ENCODE data around the gene TXLNA.

DNA sequence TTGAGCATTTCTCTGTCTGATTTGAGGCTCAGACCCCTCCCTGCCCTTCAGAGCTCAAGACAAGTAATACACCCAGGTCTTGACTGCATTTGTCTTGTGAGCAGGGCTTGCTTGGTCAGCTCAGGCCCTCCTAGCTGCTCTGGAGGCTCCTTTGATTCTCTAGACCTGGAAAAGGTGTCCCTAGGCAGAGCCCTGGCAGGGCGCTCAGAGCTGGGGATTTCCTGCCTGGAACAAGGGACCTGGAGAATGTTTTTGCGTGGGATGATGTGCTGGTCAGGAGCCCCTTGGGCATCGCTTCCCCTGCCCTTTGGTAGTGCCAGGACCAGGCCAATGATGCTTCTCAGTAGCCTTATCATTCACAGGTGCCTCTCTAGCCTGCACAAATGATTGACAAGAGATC is 16.1 kb downstream of the TXLNA start:
- TF ChIP-seq, protein P1, sequence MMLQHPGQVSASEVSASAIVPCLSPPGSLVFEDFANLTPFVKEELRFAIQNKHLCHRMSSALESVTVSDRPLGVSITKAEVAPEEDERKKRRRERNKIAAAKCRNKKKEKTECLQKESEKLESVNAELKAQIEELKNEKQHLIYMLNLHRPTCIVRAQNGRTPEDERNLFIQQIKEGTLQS (CRISPR knock-in tag; conservative IDR thresholded peaks at IDR 0.05), result no peak
- TF ChIP-seq, protein P2, sequence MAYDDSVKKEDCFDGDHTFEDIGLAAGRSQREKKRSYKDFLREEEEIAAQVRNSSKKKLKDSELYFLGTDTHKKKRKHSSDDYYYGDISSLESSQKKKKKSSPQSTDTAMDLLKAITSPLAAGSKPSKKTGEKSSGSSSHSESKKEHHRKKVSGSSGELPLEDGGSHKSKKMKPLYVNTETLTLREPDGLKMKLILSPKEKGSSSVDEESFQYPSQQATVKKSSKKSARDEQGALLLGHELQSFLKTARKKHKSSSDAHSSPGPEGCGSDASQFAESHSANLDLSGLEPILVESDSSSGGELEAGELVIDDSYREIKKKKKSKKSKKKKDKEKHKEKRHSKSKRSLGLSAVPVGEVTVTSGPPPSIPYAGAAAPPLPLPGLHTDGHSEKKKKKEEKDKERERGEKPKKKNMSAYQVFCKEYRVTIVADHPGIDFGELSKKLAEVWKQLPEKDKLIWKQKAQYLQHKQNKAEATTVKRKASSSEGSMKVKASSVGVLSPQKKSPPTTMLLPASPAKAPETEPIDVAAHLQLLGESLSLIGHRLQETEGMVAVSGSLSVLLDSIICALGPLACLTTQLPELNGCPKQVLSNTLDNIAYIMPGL (CRISPR knock-in tag; IDR thresholded peaks at IDR 0.05), result no peak
- TF ChIP-seq, protein P3, sequence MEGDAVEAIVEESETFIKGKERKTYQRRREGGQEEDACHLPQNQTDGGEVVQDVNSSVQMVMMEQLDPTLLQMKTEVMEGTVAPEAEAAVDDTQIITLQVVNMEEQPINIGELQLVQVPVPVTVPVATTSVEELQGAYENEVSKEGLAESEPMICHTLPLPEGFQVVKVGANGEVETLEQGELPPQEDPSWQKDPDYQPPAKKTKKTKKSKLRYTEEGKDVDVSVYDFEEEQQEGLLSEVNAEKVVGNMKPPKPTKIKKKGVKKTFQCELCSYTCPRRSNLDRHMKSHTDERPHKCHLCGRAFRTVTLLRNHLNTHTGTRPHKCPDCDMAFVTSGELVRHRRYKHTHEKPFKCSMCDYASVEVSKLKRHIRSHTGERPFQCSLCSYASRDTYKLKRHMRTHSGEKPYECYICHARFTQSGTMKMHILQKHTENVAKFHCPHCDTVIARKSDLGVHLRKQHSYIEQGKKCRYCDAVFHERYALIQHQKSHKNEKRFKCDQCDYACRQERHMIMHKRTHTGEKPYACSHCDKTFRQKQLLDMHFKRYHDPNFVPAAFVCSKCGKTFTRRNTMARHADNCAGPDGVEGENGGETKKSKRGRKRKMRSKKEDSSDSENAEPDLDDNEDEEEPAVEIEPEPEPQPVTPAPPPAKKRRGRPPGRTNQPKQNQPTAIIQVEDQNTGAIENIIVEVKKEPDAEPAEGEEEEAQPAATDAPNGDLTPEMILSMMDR (IDR thresholded peaks at IDR 0.05), result no peak
- TF ChIP-seq SP1 (CRISPR knock-in tag; conservative IDR thresholded peaks at IDR 0.05) (no peak), KAT7 (CRISPR knock-in tag; IDR thresholded peaks at IDR 0.05; ENCODE audit: borderline replicate concordance) (no peak), ZNF232 (CRISPR knock-in tag; IDR thresholded peaks at IDR 0.05) (no peak), JUN (CRISPR knock-in tag; IDR thresholded peaks at IDR 0.05) (no peak), CBFB (CRISPR knock-in tag; IDR thresholded peaks at IDR 0.05; ENCODE audit: low read depth) (no peak), NR3C1 (CRISPR knock-in tag; conservative IDR thresholded peaks at IDR 0.05; ENCODE audit: low read depth) (no peak), TEAD4 (CRISPR knock-in tag; IDR thresholded peaks at IDR 0.05) (no peak), ETV6 (CRISPR knock-in tag; IDR thresholded peaks at IDR 0.05) (no peak)
- TF ChIP-seq, protein P4, sequence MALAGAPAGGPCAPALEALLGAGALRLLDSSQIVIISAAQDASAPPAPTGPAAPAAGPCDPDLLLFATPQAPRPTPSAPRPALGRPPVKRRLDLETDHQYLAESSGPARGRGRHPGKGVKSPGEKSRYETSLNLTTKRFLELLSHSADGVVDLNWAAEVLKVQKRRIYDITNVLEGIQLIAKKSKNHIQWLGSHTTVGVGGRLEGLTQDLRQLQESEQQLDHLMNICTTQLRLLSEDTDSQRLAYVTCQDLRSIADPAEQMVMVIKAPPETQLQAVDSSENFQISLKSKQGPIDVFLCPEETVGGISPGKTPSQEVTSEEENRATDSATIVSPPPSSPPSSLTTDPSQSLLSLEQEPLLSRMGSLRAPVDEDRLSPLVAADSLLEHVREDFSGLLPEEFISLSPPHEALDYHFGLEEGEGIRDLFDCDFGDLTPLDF (CRISPR knock-in tag; IDR thresholded peaks at IDR 0.05), result no peak
- TF ChIP-seq, protein P5, sequence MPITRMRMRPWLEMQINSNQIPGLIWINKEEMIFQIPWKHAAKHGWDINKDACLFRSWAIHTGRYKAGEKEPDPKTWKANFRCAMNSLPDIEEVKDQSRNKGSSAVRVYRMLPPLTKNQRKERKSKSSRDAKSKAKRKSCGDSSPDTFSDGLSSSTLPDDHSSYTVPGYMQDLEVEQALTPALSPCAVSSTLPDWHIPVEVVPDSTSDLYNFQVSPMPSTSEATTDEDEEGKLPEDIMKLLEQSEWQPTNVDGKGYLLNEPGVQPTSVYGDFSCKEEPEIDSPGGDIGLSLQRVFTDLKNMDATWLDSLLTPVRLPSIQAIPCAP (CRISPR knock-in tag; IDR thresholded peaks at IDR 0.05), result no peak
- TF ChIP-seq, protein P6, sequence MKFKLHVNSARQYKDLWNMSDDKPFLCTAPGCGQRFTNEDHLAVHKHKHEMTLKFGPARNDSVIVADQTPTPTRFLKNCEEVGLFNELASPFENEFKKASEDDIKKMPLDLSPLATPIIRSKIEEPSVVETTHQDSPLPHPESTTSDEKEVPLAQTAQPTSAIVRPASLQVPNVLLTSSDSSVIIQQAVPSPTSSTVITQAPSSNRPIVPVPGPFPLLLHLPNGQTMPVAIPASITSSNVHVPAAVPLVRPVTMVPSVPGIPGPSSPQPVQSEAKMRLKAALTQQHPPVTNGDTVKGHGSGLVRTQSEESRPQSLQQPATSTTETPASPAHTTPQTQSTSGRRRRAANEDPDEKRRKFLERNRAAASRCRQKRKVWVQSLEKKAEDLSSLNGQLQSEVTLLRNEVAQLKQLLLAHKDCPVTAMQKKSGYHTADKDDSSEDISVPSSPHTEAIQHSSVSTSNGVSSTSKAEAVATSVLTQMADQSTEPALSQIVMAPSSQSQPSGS (CRISPR knock-in tag; IDR thresholded peaks at IDR 0.05; ENCODE audit: borderline replicate concordance, low read depth), result no peak
